Omental fat pad (tissue), 4 donors: ENCODE measurements around the gene WBP1L. TPM values are rescaled to one million over a fixed set of nuclear protein-coding genes. Genes with fewer than 3 reads are reported as not detected.
A peak's percentile ranks its signal among the peaks of the same experiment; 100 is the strongest.

Source experiments
- ATAC-seq: fragments of 150-250 bp; one replicate; pipeline ENCODE4 v1.9.1; 2016; ENCODE audit warnings: mild to moderate bottlenecking, moderate library complexity; ENCODE audit not compliant: low FRiP score
- DNase-seq: peaks from one replicate; pipeline ENCODE4 v3.0.0-alpha.2; 2019; ENCODE audit warnings: low spot score
- CTCF ChIP-seq, 3 donors: fragments of 450-650 bp; IDR thresholded peaks; one replicate each; pipeline ENCODE4 v1.5.1; 2016 to 2017; ENCODE audit warnings: antibody characterized with exemption in 3 of 3, mild to moderate bottlenecking in 3 of 3, moderate library complexity in 2 of 3
- total RNA-seq, 4 donors: library from RNA; depleted of rRNA; stranded (reverse); fragments of >200 nt; gene quantifications; one replicate each; pipeline ENCODE4 v1.1.0, GENCODE V29; 2016

The WBP1L gene
- total RNA-seq, 4 donors from 2014 or later = 106 to 214 (median 165) TPM

- ATAC-seq (no peak), DNase-seq (no peak)
- no peak for TF ChIP-seq CTCF (IDR thresholded peaks at IDR 0.05)
Observed at GRCh38 chr10:102801978-102802377, 58.2 kb downstream of the WBP1L start.

- ATAC-seq = peak; percentile 88
- TF ChIP-seq CTCF (IDR thresholded peaks at IDR 0.05) = no peak
- peak; percentile 58 for DNase-seq
Observed at GRCh38 chr10:102802920-102803534, 59.3 kb downstream of the WBP1L start.

- DNase-seq (no peak), ATAC-seq (no peak)
- TF ChIP-seq CTCF (IDR thresholded peaks at IDR 0.05) = no peak
Observed at GRCh38 chr10:102804382-102805055, 60.8 kb downstream of the WBP1L start.

GRCh38 chr10:102808380-102808779 is 64.6 kb downstream of the WBP1L start:
- no peak for TF ChIP-seq CTCF (IDR thresholded peaks at IDR 0.05)
- ATAC-seq (no peak), DNase-seq (no peak)

DNA sequence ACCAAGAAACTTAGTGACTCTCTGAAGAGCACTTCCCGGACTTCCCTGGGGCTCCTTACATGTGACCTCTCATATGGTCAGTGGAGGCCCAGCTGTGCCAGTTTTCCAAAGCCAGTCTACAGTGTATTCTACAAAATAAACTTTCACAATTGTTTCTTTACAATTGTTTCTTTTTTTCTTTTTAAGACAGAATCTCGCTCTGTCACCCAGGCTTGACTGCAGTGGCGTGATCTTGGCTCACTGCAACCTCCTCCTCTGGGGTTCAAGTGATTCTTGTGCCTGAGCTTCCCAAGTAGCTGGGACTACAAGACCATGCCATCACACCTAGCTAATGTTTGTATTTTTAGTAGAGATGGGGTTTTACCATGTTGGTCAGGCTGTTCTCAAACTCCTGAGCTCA is 67.6 kb downstream of the WBP1L start:
- no peak for DNase-seq
- no peak for TF ChIP-seq CTCF (IDR thresholded peaks at IDR 0.05)
- no peak for ATAC-seq

GRCh38 chr10:102812231-102812876 is 68.6 kb downstream of the WBP1L start:
- DNase-seq (no peak), ATAC-seq (no peak)
- TF ChIP-seq CTCF (IDR thresholded peaks at IDR 0.05) = no peak
